Measurements from ENCODE around the gene CACNG3.
A peak's percentile ranks its signal among the peaks of the same experiment; 100 is the strongest.
"Not testable (repeated sequence)": the region's sequence is repeated elsewhere in the genome, so short reads cannot be mapped to it uniquely, and the experiment has no call there.

CACNG3 gene
- total RNA-seq = 0 reads per million in 3 experiments

DNA sequence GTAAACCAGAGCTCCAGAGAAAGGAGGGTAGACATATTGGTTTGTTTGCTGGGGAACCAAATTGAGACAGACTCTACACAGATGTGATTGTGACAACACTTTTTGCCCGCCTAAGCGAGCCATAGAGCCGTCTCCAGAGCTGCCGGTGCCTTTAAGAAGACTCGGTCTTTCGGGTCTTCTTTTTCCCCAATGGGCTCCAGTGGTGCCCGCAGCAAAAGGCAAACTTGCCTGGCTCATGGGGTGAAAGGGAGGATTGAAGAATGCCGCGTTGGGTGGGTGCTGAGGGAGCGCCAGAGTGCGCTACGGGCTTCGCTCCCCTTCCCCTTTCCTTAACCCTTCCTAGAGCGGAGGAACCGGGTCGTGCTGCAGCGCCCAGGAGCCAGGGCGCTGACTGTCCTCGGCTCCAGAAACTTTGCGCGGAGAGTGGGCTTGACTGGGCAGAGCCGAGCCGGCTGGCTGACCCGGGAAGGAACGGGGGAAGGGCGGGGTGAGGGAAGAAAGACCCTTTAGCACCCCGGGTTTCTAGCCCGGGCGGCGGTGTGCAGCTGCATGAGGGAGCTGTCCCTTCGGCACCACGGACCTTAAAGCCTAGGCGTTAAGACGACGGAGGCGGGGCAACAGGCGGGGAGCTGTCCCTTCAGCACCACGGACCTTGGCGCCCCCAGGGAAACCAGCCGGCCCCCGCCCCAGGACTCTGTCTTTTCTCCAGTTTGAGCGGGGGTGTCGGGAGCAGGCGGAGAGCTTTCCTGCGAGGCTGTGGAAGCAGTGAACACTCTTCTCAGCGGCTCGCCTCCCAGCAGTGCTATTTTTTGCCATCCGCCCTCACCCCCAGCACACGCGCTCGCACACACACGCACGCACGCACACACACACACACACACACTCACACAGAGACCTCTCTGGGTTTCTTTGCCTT, at the start of gene CACNG3:
CACNG3 (plus strand) TSS at position 880 of the 916 bp plus-strand sequence. CDS start 420 bp downstream, outside the sequence.
- peak; percentile 22 for DNase-seq

DNA sequence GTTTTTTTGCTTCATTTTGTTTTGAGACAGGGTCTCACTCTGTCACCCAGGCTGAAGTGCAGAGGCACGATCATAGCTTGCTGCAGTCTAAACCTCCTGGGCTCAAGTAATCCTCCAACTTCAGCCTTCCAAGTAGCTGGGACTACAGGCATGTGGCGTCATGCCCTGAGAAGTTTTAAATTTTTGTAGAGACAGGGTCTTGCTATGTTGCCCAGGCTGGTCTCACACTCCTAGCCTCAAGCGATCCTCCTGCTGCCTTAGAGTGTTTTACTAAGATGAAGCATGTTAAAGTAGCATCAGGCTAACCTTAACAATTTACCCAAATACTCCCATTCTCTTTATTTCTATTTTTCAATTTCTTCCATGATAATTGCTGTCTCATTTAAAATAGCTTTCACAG, 49.2 kb upstream of the CACNG3 start:
- no peak for DNase-seq

DNA sequence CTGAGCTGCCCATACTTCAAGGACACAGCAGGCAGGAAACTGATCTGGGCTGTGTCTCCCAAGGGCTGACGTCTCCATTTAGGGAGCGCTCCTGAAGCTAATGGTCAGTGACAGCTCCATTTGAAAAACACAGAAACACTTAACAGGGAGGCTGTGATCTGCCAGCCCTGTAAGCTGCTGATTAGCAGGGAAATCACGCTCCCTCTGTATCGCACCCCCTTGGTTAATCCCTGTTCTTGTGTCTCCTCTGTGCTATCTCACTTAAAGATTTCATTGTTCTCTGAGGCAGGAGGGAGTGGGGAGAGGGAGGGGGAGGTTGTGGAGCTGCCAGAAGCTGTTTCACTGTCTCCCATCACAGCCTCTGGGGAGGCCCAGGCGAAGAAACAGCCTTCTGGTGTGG, 47.4 kb upstream of the CACNG3 start:
- no peak for DNase-seq

DNA sequence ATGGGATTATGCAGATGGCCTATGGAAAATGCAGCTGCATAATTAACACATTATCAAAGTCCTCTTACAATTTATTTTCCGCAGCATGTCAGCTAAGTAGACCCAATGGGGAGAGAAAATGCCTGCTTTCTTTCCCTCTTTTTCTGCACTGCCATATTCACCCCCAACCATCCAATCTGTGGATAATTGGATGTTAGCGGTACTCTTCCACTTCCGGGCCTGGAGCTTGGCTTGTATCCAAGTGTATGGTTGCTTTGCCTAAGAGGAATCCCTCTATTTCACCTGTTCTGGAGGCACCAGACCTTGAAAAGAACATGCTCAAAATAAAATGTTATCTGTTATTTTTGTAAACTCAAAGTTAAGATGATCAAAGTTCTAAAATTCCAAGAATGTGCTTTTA, 41.1 kb upstream of the CACNG3 start:
- DNase-seq = no peak

DNA sequence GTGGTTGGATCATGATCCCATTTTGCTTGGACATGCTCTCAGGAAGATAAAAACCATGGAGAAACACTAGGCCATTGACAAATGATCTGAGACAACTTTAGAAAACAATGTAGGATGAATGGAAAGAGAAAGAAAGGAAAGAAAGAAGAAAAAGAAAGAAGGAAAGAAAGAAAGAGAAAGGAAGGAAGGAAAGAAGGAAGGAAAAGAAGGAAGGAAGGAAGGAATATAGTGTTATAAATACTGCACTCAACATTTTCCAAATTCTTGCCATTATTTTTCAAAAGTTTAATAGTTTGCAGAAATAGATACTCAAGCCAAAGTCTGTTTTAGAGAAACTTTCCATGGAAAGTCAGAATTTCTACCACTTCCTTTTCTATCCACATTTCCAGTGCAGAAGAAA, 39.2 kb upstream of the CACNG3 start:
- DNase-seq = no peak

DNA sequence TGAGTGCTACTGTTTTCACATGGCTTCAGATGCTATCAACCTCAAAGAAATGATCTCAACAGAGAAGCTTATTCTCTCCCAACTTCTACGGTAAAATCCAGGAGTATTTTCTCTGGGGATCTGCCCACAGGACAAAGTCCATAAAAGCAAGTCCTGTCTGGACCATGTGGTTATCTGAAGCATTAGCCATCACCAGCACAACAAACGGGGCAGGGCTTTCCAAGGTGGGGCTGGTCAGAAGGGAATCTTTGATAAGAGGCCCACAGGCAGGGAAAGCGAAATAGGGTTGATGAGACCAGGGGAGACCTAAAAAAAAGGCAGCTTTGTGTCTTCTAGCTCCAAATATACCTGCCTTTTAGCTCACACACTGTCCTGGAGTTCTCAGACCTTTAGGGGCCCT, 38.7 kb upstream of the CACNG3 start:
- DNase-seq = no peak

DNA sequence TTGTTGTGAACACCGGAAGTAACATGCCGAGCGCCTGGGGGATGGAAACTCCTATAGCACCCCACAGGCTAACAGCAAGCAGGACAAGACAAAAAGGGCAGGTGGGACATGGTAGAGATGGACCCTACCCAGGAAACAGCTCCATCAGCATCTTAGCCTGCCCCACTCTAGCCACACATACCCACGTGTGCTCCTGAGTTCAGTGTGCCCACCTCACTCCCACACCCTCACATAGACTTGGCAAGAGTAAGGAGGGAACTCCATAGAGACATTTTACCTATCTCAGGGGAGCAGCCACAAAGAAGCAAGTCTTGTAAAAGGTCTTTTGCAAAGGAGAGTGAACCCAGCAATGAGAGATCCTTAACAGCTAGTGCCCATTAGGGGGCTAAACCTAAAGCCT, 37.8 kb upstream of the CACNG3 start:
- DNase-seq = no peak

DNA sequence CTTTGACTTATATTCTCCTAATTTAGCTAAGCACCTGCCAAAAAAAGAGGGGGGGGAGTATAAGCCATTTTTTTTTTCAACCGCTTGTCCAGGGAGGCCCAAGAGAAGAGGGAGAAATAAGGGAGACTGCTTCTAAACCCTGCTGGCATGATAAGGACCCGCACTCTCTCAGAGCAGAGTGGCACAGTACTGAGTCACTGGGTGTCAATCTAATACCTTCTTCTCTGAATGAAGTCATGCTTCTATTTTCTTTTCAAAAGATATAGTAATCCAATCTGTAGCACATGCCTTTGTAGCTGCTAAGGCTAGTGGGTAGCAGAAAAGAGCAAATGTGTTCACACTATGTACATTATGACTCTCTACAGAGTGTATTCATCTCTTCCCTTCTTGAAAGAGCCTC, 34.9 kb upstream of the CACNG3 start:
- DNase-seq = no peak

DNA sequence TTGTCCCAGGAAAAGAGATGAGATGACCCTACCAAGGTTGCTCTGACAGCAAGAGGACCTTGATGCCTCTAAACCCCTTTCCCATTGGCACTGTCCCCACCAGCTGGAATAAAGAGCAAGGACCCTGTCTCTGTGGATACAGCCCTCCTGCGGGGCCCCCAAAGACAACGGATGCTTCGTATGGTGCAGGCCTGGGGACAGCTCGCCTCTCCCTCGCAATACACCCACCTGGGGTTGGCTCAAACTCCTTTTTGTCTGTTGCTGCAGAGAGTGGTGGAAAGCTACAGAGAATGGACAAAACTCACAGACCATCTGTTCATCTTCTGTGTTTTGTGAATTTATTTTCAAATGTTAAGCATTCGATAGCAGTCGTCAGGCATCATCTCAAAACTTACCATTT, 27.6 kb upstream of the CACNG3 start:
- DNase-seq = no peak

DNA sequence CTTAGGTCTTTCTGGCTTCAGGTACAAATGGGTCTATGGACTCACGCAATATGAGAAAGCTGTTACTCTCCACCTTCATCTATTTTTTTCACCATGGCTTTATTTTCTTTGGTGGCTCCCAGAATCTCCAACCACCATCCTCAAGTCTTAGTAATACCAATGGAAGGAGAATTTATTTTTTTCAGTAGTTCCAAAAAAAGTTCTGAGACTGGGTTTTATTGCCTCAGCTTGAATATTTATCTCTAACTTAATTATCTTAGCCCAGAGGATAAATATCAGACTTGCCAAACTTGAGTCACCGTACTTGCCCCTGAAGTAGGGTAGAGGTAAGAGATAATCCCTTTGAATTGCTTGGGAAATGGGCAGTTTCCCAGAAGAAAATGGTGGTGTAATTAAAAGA, 23.2 kb upstream of the CACNG3 start:
- DNase-seq = no peak

DNA sequence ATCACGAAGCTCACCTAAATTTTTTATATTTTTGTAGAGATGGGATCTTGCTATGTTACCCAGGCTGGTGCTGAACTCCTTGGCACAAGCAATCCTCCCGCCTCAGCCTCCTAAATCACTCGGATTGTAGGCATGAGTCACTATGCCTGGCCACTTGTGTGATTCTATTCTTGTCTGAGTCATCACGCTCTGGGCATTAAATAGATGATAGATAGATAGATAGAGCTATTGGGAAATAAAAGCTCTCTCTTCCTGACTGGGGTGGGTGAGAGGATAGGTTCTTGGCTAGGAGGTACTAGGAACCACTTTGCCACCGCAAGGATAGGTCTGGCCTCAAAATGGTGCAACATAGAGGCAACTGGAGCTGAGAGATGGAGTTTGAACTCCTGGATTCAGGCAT, 21.4 kb upstream of the CACNG3 start:
- no peak for DNase-seq

DNA sequence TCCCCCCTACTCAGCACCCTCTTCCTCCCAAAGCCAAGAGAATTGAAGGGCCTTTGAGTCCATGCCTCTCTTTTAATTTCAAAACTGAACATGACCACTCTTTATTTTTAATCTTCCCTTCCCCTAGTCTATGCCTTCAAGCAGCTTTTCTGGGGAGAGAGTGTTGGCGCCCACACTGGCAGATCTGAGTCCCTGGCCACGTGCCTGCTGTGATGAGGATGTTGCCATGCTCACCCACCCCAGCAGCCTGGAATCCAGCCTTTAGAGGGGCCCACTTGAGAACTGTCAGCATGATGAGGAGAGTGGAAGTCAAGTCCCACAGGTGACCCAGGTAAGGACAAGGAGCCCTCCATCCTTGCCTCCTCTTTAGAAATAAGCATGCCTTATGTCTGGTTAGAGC, 20.3 kb upstream of the CACNG3 start:
- no peak for DNase-seq

DNA sequence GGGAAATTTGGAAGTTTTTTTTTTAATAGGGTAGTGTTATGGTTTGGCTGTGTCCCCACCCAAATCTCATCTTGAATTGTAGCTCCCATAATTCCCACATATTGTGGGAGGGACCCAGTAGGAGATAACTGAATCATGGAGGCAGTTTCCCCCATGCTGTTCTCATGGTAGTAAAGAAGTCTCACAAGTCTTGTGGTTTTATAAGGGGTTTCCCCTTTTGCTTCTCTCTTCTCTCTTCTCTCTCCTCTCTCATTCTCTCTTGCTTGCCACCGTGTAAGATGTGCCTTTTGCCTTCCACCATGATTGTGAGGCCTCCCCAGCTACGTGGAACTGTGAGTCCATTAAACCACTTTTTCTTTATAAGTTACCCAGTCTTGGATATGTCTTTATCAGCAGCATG, 17.3 kb upstream of the CACNG3 start:
- DNase-seq = not testable (repeated sequence)

DNA sequence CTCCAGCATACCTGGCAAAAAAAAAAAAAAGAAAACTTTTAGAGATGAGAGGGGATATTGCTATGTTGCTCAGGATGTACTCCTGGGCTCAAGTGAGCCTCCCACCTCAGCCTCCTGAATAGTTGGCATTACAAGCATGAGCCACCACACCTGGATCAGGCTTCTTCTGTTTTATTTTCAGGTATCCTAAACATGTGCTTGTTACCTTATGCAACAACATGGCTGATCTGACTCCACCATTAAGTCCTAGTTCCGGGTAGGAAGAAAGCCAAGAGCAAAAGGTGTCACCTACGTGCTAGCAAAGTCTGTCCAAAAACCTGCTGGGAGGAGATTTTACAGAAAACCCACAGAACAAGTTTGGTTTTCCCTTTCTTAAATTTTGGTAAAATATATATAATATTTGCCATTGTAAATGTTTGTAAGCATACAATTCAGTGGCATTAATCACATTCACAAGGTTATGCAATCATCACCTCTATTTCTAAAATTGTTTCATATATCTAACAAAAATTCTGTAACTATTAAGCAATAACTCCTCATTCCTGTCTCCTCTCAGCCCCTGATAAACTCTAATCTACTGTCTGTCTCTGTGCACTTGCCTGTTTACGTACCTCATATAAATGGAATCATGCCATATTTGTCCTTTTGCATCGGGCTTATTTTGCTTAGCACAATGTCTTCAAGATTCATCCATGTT, 9.1 kb upstream of the CACNG3 start:
- DNase-seq = no peak

DNA sequence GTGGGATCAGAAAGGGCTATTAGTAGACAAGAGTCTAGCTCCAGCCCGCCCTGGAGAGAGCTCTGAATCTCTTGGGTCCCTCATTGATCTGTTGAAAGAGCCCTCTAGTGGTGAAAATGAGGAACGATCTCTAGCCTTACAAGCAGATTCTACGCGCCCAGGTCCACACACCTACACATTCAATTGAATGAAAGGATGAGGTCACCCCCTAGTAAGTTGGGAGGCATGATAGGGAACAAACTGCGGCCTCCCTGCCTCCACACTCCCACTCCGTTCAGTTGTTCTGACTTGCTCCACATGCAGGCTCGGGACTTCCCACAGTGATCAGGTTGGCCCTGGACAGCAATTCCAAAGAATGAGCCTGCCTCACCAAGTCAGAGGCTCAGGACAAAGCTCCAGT, 2.9 kb upstream of the CACNG3 start:
- peak; percentile 34 for DNase-seq

DNA sequence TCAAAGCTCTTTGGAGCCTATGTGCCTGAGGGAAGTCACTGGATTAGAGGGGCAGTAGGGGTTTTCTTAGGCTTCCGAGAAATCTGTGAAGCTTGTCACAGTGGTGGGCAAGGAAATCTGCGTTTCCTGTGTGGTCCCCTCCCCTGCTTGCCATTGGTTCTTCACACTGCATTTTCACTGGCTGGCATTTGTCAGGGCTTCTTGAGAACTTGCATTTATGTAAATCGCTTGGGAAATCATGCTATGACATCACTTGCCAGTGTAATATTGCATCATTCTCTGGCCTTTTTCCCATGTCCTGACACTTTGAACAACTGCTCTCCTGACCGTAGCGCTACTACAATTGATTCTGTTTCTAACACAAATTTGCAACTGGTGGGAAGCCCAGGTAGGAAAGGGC, 1.8 kb downstream of the CACNG3 start:
- DNase-seq = no peak

DNA sequence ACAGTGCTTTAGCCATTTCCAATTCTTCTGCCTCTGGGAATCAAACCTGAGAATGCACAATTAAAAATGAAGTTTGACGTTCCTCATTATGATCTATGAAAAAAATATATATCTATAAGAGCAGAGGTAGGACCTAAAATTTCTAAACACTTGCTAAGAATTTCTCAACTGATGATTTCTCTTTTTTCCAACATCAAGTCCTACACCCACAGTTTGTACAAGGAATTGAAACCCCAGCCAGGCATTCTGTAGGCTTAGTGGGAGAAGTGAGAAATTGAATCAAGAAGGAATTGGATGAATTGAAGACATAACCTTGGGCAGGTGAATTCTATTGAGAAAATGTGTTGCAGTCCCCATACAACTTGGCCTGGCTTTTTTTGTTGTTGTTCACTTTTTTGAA, 2.7 kb downstream of the CACNG3 start:
- no peak for DNase-seq

DNA sequence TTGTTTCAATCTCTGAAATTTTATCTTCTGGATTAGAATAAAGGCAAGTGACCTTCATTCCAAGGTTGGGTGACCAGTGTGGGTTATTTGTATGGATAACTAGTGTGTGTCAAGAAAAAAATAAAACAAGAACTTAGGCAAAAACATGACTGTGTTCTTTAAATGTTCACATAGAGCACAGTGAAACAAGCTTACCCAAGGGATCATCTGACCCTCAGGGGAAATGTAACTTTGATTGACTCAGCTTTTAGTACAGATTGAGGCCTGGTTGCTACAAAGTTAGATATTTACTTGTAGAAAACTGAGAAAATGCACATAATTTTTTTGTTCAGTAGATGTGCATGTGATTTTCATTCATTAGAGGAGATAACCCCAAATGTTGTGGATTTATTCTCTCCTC, 6.7 kb downstream of the CACNG3 start:
- DNase-seq = no peak

DNA sequence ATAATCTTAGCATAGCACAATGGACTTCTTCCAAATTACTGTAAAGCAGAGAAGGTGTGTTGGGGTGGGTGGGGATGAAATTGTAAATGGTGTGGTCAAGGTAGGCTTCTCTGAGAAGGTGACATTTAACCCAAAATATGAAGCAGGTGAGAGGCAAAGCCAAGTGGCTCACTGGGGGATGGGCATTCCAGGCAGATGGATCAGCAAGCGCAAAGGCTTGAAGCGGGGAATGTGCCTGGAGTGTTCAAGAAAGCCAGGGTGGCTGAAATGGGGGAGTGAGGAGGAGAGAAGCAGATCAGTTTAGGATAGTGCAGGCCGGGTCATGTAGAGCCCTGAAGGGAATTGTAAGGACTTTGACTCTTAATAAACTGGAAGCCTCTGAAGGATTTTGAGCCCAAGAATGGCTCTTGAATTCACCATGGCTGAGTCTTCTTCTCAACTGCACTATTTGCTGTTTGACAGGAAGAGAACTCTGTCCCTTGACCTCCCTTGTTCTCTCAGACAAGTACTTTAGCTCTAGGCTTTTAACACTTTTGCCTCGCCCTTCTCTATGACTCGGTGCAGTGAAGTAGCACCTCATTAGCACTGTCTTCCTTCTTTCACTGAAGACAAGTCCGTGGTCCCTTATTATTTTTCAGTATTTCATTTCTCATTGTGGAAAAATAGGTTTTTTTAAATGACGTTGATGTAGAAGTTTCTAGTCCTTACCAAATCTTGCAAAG, 14.7 kb downstream of the CACNG3 start:
- DNase-seq = no peak

DNA sequence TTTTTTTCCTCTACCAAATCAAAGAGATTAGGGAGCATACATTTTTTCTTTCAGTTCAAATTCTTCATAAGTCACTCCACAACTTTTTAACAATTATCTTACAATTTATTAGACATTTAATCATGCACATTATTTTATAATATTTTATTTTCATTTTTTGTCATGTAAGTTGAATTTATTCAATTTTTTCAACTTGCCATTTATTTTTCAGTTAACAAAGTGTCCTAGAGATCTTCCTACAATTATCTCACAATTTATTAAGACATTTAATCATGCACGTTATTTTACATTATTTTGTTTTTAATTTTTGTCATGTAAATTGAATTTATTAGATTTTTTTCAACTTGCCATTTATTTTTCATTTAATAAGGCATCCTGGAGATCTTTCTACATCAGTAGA, 16.2 kb downstream of the CACNG3 start:
- DNase-seq = no peak

DNA sequence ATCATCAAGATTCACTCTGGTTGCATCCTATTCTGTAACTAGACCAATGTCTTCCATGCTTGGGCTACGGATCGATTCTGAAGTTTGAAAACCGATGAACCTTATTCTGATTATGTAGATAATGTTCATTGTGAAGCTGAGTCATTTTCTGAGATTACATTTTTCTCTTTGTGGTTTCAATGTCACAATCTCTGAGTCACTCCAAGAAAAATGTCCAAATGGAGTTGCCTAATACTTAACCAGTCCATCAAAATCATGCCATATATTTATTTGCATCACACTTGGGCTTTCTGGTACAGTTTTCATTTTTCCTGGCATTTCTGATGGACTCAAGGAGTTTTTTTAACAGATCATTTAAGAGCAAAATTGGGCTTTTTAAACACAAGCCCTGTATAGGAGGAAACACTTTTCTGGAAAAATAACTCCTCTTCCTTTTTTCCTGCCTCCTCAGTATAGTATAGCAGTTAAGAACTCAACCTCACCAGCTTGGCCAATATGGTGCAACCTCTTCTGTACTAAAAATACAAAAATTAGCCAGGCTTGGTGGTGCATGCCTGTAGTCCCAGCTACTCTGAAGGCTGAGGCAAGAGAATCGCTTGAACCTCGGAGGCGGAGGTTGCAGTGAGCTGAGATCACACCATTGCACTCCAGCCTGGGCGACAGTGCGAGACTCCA, 17.5 kb downstream of the CACNG3 start:
- no peak for DNase-seq

DNA sequence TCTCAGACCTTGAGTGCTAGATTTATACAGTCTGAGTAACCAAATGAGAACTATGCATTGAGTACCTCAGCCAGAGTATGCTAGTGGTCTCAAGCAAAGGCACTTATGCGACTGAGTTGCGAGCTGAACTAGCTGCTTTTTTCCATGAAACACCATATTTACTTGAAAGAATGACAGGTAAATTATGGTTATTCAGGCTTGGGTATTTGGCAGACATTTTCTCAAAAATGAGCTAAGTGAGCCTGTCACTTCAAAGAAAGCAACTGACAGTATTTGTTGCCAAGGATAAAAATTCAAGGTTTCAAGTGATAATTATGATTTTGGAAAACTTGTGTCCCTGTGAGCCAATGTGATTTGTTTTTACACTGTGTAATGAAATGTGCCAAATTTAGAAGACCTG, 19.3 kb downstream of the CACNG3 start:
- no peak for DNase-seq

DNA sequence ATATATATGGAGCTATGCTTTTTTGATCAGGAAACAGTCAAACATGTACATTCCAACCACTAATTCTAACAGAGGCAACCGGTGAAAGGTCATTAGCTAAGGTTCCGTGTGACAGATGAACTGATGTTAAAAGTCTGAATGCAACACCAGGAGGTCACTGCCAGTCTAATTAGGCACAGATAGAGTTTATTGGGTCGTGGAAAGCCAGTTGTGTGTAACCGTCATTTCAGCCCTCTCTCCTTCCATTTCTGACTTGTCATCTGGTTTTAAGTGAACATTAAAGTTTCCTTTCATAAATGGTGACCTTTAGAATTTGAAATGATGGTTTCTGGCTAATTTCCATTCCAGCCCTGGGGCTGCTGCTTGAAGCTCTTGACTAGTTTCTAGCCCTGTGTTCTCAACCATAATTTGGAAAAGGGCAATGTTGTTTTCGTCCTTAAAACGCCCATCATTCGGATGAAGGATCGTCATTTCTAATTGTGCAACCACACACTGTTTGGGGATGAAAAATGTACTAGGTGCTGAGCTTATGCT, 23.9 kb downstream of the CACNG3 start:
- DNase-seq = no peak

All from central memory CD4-positive, alpha-beta T cell (primary cell).